ENCODE measurements around the gene APOL1.
A peak's percentile ranks its signal among the peaks of the same experiment; 100 is the strongest.
"Not testable (repeated sequence)": the region's sequence is repeated elsewhere in the genome, so short reads cannot be mapped to it uniquely, and the experiment has no call there.

APOL1 gene

DNA sequence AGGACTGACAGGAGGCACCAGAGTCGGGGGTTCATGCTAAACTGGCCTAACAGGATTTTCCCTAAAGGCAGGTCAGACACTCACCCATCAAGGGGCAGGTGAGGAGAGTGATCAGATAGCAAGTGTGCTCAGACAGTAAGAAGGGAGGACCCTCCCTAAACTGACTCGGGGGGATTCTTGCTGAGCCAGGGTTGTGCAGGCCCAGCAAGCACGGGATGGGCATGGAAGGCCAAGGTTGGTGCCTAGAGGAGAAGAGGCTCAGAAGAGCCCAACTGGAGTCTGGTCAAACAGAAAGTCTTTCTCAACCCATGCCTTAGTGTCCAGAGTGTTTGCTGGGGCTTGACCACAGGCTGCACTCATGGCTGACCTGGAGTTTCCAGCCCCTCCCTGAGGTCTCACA is 6.2 kb upstream of the APOL1 start:
- DNase-seq = no peak

DNA sequence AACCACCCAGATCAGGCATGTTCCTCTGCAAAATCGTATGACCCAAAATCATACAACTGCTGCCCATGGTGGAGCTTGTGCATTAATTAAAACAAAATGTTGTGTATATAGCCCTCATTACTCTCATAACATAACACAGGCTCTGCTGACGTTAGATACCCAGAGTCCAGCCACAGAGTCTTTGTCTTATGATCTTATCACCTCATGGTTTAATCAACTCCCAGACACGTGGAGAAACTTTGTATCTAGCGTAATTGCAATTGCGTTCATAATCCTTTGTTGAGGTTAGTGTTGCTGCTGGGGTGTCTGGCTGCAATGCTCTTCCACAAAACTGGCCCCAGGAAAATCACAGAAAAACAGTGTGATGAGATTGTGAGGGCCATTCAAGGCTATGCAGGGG is 5.0 kb upstream of the APOL1 start:
- no peak for DNase-seq

DNA sequence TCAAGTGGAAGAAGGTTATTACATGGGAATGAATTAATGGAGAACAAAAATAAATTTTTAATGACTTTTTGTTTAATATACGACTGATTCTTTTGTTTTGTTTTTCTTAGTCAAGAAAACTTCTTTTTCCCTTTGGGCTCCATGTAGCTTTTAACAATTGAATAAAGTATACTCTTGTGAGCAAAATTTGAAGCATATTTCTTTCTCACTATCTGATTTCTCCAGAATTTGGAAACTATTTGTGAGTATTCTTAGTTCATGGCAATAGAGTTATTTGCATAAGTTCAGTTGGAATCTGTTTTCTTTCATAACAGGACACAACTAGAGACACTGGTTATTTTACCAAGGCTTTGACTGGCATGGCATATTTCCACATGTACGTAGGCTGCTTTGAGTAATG is 3.8 kb upstream of the APOL1 start:
- DNase-seq = no peak

DNA sequence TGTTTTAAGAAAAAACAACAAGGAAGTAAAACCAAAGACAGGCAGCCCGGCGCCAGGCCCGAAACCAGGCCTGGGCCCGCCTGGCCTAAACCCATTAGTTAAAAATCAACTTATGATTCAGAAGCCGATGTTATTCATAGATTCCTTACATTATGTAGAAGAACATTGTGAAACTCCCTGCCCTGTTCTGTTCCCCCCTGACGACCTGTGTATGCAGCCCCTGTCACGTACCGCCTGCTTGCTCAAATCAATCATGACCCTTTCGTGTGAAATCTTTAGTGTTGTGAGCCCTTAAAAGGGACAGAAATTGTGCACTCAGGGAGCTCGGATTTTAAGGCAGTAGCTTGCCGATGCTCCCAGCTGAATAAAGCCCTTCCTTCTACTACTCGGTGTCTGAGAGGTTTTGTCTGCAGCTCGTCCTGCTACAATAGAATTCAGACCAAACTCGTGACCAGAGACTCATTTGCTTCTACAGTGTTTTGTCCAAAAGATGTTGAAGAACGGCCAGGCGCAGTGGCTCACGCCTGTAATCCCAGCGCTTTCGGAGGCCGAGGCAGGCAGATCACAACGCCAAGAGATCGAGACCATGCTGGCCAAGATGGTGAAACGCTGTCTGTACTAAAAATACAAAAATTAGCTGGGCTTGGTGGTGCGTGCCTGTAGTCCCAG is 2.5 kb upstream of the APOL1 start:
- DNase-seq = not testable (repeated sequence)

DNA sequence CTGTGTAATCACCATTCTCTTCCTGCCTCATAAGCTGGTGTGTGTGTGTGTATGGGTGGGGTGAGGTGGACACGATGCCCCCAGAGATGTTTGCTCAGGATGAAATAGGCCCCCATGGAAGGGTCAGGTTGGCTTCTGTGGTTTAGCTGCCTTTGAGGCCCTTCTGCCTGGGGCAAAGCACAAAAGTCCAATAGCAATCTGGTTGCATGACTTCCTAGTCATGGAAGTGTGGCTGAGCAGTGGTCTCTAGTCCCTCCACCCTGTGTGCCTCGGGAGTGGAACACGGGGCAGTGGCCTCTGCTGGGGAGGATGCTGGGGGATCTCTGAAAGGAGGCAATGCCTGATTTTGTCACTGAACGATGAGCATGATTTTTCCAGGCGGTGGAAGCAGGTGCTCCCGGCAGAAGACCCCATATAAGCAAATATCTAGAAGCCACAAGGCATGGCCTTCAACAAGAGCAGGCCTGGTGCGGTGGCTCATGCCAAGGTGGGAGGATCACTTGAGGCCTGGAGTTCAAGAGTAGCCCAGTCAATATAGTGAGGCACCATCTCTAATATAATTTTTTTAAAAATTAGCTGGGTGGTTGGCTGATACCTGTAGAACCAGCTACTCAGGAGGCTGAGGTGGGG is 839 bp upstream of the APOL1 start:
- DNase-seq = not testable (repeated sequence)

DNA sequence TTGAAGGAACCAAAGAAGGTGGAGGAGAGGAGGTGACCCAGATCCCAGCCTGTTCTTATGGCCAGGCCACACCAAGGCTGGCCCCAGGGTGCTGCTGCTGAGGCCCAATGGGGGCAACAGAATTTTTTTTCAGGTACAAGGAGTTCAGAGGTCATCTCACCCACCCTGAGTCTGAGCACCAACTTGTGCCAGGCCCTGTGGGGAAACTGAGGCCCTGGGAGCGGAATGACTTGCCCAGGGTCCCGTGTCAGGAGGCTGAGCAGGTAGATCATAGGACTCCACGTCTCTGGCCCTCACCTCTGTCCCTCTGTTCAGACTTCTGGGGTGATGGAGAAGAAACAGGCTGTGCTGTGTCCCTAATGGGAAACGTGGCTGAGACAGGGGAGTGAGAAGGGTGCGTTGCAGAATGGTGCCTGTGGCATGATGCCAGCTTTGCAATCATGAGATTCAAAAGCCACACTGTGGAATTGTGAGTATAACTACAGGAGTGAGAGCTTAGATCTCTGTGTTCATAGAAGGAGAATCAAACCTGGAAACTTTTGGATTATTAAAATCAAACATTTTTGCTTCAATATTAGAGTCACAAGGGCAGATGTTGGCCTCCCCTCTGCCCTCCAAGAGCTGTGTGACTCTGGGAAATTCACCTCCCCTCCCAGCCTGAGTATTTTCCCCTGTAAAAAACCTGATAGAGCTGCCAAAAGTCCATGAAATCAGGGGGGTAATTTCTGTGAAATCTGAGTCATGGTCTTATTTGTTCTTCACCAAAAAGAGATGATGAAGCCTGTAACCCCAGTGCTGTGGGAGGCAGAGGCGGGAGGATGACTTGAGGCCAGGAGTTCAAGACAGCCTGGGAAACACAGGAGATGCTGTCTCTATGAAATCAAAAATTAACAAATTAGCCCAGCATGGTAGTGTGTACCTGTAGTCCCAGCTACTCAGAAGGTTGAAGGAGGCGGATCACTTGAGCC is 874 bp downstream of the APOL1 start:
- no peak for DNase-seq

DNA sequence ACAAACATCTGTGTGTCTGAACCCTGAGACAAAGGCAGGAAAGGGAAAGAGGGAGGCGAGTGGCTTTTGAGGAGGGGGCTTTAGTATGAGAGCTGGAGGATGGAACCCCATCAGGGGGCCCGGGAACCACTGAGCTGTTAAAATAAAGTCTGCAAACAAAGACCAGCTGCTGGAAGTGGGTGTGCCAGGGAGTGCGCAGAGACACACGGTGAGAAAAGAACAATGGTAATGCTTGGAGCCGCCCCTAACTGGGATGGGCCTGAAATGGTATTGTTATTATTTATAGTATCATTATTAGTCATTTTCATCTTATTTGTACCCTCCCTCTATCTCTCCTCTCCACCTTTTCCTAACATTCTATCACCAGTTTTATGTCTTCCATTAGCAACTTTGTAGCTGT is 2.6 kb downstream of the APOL1 start:
- DNase-seq = not testable (repeated sequence)

DNA sequence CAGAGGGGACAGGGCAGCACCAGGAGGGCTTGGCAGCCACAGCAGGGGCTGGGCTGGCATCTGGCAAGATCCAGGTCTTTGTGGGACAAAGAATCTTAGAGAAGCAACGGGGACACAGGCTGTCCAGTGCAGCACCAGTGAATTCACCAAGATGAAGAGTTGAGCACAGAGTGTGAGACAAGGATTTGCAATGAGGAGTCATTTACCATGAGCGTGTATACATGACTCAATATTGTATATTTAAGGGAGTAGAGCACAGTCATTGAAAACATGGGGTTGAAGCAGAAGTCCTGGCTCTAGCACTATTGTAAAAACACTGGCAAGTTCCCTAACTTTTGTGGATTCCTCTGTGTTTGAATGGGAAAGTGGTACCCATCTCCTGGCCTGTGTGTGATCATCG is 3.5 kb downstream of the APOL1 start:
- no peak for DNase-seq

DNA sequence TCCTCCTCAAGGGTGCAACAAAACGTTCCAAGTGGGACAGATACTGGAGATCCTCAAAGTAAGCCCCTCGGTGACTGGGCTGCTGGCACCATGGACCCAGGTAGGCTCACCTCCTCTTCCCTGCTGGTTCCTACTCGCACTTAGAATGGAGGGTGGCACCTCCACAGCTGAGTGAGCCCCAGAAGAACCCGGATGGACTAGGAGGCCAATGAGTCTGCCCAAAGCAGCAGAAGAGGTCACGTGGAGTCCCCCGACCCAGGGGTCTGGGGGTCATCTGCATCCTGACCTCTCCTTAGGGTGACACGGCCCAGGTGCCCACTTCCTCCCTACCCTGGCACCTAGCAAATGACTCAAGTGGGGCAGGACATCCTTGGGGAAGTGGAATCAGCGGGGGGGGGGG is 4.4 kb downstream of the APOL1 start:
- DNase-seq = no peak

DNA sequence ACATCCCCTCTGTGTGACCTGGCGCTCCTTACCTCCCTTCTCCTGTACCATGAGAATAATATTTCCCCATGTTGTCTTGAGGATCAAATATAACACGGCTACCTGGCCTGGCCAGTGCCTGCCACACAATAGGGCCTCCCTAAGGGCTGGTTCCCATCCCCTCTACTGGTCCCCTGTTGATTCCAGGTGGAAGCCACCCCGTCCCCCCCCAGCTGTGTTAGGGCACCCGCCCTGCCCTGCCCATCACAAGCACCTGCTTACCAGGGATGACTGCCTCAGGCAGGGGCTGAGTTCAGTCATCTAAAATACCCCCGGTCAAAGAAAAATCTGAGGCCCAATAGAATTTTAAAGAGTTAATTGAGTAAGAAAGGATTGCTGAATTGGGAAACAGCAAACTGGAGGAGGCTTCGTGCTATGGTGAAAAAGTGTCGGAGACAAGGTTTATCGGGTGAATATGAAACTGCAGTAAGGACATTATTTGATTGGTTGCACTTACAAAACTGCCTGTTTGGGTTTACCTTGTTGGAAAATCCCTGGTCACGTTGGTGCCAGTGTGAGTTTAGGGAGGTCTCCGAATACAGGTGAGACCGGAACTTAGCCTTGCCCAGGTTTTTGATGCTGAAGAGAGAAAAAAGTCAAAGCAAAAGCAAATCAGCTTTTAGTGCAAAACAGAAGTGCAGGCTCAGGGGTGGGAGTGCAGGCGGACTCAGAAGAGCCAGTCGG is 5.2 kb downstream of the APOL1 start:
- peak; percentile 23 for DNase-seq

DNA sequence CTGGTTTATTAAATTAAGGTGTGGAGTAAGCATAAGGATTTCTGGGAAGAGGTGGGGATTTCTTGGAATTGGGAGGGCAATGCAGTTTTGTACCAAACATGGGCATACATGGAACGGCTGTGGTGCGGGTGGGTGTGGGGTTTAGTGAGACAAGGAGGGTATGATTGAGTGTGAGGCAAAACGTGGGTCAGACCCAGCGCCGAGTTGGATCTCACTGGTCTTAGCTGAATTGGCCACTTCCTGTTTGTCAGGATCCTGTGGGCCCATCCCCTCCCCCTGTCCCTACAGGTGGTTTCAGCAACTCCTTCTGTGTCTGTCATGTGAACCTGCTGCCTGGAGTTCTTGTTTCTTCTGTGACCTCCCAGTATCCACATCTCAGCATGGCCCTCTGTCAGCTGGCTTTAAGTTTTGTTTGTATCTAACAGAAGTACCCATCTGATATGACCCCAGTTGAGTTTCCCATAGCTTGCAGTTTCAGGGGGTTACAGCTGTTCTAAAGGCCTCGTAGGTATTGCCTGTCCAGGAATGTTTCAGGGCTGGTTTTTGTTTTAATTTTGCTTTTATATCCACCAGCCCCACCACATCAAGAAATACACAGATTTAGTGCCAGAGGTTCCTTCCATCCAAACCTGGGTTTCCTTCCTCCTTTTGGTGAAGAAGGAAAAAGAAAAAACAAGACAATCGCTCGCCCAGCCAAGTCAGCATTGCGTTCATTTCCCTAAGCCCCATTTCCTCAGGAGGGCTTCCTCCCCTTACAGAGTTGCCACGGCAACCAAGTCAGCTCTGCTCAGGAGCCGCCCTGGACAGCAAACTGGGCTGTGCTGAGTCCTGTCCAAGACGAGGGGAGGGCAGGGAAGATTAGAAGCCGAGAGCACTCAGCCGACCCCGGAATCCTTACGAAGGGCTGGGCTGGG is 6.0 kb downstream of the APOL1 start:
- DNase-seq = no peak

DNA sequence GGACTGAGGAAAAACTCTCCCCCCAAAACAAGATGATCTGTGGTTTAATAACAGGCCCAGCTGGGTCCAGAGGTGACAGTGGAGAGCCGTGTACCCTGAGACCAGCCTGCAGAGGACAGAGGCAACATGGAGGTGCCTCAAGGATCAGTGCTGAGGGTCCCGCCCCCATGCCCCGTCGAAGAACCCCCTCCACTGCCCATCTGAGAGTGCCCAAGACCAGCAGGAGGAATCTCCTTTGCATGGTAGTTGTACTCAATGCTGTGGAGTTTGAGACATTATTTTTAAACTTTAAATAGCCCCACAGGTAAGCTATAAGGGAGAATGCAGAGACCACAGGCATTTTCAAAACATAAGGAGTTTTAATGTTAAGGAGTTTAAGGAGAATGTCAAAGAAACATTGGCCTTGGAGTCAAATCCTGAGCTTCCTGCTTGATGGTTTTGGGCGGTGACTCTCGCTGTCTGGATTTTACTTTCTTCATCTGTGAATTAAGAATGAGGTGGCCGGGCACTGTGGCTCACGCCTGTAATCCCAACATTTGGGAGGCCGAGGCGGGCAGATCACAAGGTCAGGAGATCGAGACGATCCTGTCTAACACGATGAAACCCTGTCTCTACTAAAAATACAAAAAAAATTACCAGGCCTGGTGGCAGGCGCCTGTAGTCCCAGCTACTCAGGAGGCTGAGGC is 6.8 kb downstream of the APOL1 start:
- DNase-seq = no peak

DNA sequence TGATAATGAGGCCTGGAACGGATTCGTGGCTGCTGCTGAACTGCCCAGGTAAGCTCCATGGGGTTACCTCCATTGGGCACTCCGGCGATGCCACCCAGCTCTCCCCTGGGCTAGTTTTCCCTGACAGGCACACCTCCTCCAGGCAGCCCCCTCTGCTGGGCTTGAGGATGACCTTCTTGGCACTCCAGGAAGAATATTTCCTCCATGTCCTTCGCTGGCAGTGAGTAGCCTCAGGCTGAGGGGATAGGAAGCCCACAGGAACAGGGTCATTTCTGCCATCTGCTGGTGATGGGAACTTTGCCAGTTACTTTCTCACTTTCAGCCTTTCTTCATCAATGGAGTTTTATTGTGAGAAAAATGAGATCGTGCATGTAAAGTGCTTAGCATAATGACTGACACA is 8.7 kb downstream of the APOL1 start:
- not testable (repeated sequence) for DNase-seq

DNA sequence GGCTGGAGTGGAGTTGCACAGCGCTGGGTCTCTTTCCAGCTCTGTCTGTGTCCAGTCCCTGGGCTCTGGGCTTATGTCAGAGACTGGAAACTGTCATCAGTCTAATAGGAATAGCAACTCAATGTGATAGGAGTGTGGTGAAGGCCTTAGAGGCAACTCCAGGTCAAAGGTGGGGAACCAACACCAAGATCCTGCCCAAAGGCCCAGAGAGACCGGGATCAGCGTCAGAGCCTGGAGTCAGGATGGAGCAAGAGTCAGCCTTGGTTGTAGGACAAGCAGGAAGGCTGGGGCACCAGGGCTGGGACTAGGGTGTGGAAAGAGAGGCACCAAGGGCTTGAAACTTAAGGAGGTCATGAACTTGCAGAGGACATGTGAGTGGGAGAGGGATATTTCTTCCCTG is 9.4 kb downstream of the APOL1 start:
- not testable (repeated sequence) for DNase-seq

DNA sequence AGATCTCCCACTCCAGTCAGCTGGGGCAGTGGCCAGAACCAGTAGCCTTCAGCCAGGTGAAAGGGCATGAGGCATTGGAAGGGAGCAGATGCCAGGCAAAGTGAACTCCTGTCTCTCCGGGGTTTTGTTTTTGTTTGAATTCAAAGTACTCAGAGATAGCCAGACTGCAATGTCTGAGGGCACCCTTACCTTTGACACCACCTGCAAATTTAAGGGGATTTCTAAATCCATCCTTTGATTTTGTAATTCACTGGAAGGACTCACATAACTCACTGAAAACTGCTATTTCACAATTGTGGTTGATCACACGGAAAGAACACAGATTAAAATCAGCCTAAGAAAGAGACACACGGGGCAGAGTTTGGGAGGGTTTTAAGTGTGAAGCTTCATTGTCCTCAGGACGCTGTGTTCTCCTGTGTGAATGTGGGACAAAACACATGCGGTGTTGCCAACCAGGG is 10.3 kb downstream of the APOL1 start:
- not testable (repeated sequence) for DNase-seq

DNA sequence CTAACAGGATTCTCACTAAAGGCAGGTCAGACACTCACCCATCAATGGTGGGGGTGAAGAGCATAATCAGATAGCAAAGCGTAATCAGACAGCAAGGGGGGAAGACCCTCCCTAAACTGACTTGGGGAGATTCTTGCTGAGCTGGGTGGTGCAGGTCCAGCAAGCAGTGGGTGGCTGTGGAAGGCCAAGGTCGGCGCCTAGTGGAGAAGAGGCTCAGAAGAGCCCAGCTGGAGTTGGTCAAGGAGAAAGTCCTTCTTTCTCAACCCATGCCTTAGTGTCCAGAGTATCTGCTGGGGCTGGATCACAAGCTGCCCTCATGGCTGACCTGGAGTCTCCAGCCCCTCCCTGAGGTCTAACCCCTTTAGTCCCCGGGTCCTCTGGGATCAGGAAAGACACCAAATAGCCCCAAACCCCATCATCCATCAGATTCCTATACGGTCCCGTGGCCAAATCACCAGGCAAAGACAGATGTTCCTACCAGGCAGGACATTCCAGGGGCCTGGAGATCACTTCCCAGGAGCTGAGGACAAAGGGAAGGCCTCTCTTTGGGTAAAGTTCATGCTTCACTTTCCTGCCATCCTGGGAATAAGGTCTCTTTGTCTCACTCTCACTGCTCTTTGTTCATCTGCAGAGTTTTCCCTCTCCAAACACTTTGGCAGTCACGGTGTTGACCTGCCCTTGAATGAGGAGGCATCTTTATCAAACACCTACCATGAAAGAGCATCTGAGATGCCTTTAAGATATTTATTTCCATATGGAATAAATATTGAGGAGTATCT is 11.1 kb downstream of the APOL1 start:
- DNase-seq = not testable (repeated sequence)

DNA sequence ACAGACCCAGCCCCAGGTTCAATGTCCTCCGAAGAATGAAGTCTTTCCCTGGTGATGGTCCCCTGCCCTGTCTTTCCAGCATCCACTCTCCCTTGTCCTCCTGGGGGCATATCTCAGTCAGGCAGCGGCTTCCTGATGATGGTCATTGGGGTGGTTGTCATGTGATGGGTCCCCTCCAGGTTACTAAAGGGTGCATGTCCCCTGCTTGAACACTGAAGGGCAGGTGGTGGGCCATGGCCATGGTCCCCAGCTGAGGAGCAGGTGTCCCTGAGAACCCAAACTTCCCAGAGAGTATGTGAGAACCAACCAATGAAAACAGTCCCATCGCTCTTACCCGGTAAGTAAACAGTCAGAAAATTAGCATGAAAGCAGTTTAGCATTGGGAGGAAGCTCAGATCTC is 14.1 kb downstream of the APOL1 start:
- no peak for DNase-seq

DNA sequence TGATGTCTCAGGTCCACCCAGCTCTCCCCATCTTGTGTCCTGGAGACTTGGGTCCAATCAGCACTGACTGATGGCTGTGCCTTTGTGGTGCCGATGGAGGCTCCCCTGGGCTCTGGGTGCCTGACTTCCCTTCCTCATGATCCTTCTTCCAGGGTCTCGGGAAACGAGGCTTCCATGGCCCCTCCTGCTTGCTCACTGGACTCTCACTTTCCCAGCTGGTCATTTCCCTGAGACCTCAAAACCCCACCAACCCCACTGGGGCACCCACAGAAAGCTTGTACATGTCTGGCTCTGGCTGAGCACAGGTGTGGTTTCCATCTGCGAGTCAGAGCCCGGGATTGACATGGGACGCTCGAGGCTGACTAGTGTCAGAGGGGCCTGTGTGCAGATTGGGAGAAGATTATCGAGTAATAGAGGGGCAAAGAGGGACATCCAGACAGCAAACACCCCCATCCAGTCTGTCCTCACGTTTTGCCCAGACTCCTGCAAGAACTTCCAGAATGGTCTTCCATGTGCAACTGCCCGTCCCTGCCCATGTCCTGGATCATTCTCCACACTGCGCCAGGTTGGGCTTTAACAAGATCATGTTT is 15.1 kb downstream of the APOL1 start:
- no peak for DNase-seq

DNA sequence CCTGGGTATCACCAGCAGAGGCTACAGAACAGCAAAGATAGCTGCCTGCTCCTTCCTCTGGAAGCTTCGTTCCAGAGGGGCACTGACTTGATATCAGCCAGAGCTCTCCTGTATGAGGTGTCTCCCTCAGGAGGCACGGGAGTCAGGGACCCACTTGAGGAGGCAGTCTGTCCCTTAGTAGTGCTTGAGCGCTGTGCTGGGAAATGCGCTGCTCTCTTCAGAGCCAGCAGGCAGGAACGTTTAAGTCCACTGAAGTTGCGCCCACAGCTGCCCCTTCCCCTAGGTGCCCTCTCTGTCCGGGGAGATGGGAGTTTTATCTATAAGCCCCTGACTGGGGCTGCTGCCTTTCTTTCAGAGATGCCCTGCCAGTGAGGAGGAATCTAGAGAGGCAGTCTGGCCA is 18.3 kb downstream of the APOL1 start:
- DNase-seq = not testable (repeated sequence)

DNA sequence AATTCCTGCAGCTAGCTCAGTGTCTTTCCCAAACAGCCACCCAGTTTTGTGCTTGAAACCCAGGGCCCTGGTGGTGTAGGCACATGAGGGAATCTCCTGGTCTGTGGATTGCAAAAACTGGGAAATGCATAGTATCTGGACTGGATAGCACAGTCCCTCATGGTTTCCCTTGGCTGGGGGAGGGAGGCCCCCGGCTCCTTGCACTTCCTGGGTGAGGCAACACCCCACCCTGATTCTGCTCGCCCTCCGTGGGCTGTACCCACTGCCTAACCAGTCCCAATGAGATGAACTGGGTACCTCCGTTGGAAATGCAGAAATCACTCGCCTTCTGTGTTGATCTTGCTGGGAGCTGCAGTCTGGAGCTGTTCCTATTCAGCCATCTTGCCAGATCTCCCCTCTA is 19.0 kb downstream of the APOL1 start:
- not testable (repeated sequence) for DNase-seq

Data from CD4-positive, alpha-beta T cell treated with Interleukin-12 subunit alpha and Interleukin-12 subunit beta, for 1 hour (primary cell).